Panc1 (cell line): ENCODE measurements around the gene GALNTL6.

Source experiments
- CTCF ChIP-seq: fragments of 450-650 bp; IDR thresholded peaks from 2 replicates; pipeline ENCODE4 v1.5.1; 2017; ENCODE audit warnings: mild to moderate bottlenecking
- POLR2AphosphoS5 ChIP-seq: IDR thresholded peaks from 2 replicates; pipeline ENCODE4 v1.6.1; 2012; ENCODE audit warnings: mild to moderate bottlenecking, low read depth, low read length, moderate library complexity

GRCh38 chr4:172675232-172675631 is 862.0 kb downstream of the GALNTL6 start:
- TF ChIP-seq CTCF (no peak), POLR2AphosphoS5 (no peak)
